Hematopoietic multipotent progenitor cell treated with erythropoietin and hydrocortisone succinate and interleukin-3 and kit ligand, for 15 days (in vitro differentiated cells): ENCODE data around the gene ARHGEF28.

ENCODE experiments used
- DNase-seq: peaks from one replicate; pipeline ENCODE4 v3.0.0-alpha.2; 2015; ENCODE audit warnings: low spot score

Gene ARHGEF28

DNA sequence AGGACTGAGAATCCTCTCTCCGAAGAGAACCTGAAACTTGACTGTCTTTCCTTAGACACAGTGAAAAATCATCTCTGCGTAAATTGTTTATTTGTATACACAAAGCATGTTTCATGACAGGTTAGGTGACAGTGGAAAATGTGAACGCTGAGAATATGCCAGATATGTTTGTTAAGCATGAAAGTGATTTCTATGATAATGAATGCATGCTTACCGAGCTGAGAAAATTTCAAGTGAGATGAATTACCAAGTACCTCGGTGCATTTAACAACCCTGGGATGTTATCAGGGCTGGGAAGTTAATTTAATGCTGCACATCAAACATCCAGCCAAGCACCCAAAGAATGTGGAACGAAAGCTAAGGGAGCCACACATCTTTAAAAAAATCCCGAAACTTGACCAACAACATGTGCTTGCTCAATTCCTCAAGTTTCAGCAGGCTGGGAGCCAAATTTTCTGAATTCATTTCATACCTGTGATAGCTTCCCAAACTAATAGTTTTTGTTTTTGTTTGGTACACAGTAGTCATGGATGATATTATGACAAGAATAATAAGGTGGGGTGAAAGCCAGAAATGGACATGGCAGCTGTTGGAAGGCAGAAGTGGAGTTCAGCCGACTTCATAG lies 336.9 kb downstream of the ARHGEF28 start:
- no peak for DNase-seq

DNA sequence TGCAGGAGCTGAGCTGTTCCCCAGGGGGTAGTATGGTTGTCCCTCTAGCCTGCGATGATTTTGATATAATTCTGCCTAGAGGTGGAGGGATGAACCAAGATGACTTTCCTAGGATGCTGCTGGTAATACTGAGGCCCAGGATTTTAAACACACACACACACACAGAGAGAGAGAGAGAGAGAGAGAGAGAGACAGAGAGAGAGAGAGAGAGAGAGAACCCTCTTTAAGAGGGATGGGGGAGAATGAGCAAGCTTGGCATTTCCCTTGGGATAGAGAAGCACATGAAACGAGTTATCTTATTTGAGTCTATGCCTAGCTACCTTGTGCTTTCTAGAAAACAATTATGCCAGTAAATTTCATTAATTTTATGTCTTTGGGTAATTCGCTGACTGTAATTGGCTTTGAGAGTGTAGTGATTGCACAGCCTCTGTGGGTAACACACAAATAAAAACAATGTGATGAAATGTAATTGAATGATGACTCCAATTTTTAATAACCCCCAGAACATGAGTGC lies 338.4 kb downstream of the ARHGEF28 start:
- DNase-seq: no peak

DNA sequence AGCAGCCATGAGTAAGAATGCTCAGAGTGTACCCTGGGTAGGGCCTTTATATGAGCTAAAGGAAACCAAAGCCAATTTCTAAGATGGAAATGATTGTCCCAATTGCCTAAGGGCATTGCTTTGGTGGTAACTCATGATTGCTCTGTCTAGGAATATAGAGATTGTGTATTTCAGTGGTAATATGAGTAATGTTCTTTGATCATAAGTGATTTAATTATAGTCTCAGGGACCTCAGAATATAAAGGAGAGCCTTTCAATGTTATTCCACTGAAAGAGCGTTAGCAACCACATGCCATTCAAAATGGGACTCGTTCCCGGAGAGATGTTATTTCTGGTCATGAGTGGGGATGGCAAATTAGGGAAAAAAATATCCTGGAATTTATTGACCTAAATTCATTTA lies 340.5 kb downstream of the ARHGEF28 start:
- DNase-seq: no peak

DNA sequence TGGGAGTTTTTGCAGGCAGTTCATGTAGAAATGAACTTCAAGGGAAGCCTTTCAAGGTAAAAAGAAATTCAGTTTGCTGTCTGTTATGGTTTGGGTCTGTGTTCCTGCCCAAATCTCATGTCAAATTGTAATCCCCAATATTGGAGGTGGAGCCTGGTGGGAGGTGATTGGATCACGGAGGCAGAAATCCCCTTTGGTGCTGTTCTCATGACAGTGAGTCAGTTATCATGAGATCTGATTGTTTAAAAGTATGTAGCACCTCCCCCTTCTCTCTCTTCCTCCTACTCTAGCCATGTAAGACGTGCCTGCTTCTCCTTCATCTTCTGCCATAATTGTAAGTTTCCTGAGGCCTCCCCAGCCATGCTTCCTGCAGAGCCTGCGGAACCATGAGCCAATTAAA lies 341.4 kb downstream of the ARHGEF28 start:
- DNase-seq: no peak

DNA sequence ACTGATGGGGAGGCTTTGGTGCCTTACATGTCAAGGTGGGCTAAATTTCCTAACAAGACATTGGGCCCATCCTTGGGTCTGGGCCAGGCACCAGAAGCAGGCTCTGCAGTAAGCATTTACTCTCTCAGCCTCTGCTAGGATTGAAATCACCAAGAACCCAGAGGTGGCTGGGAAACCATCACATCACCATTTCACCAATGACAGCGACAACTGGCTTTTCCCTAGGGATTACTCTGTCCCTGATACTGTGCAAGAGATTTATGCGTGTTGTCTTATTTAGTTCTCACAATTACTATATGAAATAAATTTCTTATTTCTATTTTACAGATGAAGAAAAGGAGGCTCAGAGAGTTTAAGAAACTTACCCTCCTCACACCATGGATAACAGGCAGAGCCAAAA lies 342.2 kb downstream of the ARHGEF28 start:
- no peak for DNase-seq

DNA sequence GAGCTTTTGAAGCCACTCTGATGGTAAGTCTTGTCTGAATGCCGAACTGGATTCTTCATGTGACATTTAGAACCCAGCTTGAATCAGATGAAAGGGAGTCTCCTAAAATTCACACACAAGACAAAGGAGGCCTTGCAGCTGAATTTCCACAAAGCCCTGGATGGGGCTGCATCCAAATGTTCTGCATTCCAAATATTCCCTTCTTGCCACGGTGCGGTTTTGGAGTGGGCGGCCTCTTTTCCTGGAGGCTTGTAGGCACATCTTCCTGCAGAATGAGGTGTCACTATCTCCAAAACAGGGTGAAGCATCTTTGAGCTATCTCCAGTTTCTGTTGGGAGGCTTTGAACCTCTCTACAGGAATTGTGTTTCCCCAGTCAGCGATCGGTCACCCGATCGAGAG lies 342.7 kb downstream of the ARHGEF28 start:
- DNase-seq: no peak

DNA sequence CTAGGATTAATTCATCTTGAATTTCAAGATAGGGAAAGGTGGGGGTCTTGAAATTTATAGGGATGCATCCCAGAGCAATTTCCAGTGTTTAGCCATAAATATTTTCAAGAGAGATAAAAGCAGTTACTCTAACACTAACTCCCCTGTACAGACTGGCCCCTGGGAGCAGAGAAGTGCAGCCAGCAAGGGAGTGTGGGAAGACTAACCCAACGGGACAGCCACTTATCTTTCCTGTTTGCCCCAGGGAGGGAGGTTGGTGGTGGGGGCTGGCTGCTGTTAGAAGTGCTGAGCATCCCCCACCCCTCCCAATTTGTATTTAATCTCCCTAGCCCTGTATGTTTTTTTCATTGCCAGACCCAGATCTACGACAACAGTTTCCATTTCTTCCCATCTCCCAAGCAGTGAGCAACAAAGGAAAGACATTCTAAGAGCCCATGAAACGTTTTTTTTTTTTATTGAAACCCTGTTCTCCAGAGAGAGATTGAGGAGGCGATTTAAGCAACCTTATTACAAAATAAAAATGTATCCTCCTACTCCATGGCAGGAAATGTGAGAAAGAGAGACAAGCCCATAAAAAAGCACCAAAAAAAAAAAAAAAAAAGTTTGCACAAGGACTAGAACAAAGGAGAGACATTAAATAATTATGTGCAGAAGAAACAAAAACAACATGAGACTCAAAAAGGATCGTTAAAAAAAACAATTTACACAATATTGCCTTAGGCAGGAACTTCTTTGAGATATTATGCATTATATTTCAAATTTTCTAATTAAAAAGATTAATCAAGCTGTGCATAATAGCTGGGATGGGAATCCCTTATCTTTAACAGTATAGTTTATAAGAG lies 343.4 kb downstream of the ARHGEF28 start:
- DNase-seq: no peak

DNA sequence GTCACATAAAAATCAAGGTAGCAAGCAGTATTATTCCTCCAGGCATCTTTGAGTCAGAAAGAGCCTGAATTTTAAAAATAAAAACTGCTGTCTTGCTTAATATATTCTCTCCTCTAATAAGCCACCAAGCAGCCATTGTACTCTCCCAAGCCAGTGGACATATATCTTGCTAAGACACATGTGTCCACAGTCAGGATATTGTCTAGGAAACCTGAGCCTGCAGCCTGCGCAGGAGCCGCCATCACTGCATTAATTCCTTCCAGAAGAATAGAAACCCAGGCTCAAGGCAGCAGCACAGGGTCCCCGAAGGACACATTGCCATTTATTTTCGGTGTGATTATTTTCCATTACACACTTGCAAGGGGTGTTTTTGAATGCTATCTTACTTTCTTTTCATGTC lies 345.3 kb downstream of the ARHGEF28 start:
- DNase-seq: no peak

DNA sequence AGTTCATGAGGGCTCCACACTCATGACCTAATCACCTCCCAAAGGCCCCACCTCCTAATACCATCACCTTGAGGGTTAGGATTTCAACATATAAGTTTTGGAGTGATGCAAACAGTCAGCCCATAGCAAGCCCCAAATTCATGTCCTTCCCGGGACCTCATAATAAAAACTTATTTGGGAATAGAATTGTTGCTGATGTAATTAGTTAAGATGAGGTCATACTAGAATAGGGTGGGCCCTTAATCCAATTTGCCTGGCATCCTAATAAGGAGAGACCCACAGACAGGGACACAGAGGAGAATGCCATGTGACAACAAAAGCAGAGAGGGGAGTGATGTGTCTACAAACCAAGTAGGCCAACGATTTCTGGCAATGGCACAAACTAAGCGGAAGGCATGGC lies 347.1 kb downstream of the ARHGEF28 start:
- DNase-seq: no peak

DNA sequence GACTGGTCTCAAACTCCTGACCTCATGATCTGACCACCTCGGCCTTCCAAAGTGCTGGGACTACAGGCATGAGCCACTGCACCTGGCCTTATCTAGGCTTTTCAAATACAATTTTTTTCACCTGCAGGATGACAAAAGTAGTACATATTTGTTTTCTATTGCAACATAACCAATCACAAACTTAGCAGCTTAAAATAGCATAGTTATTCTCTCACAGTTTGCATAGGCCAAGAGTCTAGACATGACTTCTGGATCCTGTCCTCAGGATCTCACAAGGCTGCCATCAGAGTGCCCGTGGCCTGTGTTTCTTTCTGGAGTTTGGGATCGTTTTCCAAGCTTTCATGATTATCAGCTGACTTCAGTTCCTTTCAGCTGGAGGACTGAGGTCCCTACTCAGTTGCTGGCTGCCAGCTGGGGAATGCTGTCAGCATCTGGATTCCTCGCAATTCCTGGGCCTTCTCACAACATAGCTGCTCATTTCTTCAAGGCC lies 348.9 kb downstream of the ARHGEF28 start:
- no peak for DNase-seq

DNA sequence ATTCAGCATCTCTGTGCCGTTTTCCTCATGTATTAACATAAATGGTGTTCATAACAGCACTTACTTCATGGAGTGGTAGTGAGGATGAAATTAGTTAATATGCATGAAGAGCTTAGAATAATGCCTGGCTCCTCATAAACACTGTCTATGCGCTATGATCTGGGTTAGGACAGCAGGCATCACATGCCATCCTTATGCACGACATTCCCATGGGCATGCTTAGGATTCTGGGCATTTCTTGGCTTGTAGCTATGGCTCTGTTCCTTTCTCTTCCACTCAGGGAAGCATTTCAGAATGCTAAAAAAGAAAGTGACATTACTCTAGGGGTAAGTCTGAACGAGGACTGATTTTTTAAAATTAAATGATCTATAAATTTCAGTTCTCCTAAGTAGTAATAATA lies 349.8 kb downstream of the ARHGEF28 start:
- DNase-seq: no peak

DNA sequence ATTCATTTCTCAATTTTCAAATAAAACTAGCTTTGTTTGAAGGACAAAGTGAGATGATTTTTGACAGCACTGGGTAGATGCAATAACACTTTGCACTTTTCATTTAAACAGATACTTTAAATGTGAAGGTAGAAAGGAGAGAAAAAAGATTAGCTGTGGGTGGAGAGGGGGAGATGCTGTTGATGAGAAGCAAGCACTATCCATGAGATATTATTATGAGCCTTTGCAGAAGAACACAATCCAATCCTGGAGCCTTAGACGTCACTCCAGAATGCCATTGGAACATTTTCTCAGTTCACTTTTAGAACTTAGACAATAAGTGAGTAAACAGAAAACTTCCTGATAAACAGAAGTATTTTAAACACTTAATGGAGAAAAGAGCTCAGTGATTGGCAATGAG lies 351.1 kb downstream of the ARHGEF28 start:
- no peak for DNase-seq

DNA sequence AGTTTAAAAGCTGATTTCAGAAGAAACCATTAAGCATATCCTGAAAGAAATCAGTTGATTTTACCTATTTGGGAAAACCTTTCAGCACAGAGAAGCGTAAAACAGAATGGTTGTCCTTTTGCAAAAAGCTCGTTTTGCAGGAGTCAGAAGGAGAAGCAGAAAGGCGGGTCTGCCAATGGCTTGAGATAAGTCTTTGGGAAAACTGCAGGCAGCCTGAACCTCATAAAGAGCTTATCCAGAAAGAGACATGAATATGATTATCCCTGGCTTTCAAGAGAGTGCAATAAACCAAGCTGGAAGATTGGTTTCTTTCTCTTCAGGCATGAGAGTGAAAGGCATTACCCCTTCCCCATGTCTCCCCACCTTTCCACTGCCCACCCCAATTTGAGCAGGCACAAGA lies 353.3 kb downstream of the ARHGEF28 start:
- DNase-seq: no peak

DNA sequence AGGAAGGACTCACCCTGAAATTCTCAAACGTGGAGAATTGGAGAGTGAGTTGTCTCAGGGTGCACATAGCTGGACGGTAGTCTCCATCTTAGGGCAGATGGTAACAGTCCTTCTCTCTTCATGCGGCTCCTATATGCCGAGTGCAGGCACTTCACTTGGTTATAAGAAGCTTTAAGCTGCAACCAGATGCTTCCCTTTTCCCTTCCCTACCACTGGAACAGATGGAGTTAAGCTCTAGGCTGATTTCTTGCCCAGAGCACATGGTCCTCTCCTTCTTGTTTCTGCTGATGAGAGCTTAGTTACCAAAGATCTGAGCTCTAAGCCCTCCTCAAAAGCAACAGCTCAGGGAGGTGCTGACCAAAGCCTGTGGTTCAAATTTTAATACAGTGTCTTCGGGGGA lies 355.7 kb downstream of the ARHGEF28 start:
- no peak for DNase-seq

DNA sequence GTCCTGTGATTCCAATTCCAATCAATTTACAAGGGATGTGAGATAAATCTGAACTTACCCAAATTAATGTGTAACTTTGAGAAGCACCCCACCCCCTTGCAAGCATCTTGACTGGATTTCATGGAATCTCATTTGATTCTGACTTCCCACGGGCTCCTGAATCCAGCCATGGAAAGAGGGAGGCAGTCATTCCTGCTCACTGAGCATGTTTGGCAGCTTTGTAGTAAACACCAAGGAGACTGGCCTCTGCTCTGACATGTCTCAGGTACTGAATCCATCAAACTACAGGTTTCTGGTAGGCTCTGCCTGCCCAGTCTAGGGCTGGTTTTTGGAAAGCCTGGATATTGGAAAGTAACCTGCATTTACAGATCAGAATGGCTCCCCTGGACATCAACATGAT lies 357.6 kb downstream of the ARHGEF28 start:
- no peak for DNase-seq

DNA sequence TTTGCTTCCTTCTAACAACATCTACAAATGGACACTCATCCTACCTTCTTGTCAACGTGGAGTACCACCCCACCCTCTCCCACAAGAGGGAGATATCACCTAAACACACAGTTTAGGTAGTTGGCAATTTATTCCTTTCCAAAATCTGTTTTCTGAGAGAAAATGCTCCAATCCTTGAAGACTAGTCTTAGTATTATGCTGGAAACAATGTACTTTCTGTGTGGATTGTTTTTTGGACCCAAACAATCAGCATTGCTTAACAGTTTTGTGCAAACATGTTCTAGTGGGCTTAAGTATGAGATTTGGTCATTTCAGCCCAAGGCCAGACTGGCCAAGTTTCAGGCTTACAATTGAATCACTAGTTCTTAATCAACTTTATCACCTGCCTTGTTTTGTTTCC lies 359.1 kb downstream of the ARHGEF28 start:
- DNase-seq: no peak

DNA sequence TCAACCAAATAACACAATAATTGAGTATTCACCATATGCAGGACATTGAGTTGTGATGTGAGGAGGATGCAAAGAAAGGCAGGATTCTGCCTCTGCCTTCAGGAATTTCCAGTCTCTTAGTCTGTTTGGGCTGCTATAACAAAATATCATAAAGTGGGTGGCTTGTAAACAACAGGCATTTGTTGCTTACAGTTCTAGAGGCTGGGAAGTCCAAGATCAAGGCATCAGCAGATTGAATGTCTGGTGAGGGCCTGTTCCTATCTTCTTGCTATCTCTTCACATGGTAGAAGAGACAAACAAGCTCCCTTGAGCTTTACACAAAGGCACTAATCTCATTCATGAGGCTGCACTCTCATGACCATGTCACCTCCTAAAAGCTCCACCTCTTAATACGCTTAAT lies 360.7 kb downstream of the ARHGEF28 start:
- no peak for DNase-seq

DNA sequence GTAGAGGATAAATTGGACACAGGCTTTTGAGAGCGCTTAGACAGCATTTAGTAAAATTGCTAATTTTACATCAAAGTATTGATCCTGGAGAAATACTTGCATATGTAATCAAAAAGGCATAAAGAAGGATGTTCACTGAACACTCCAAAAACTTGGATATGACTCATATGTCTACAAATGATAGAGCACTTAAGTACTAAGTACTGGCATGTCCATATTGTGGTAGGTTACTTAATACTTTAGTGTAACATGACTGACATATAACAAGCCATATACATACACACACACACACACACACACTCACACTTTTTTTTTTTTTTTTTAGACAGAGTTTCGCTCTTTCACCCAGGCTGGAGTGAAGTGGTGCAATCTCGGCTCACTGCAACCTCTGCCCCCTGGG lies 361.9 kb downstream of the ARHGEF28 start:
- no peak for DNase-seq

DNA sequence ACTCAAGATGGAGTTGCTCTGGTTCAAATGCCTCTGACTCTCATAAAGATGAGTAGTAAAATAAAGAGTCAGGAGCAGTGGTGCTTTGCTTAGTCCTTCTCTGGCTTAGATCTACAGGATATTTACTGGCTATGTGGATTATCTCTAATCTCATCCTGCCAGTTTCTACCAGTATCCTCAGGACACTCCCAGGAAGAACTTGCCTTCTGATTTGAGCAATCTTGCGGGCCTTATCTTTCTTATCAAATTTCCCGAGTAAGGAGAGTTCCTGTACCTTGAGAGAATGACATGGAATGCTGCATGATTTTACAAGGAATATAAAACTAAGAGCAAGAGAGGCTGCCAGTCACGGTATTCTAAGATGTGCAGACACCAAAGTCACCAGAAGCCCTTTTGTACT lies 364.0 kb downstream of the ARHGEF28 start:
- no peak for DNase-seq
